KOPT-K1 (cell line): ENCODE results near the gene UBE2D2.
A peak's percentile ranks its signal among the peaks of the same experiment; 100 is the strongest.
"Not testable (repeated sequence)": the region's sequence is repeated elsewhere in the genome, so short reads cannot be mapped to it uniquely, and the experiment has no call there.

Experiments
- H3K27ac ChIP-seq: fragments of 200-600 bp; sonication (generic); 2 replicates; pipeline ENCODE4 v1.5.1; 2016; ENCODE audit warnings: antibody characterized with exemption, mild to moderate bottlenecking, low read depth, low read length; ENCODE audit not compliant: poor library complexity, severe bottlenecking
- H3K36me3 ChIP-seq: fragments of 200-600 bp; sonication (generic); 2 replicates; pipeline ENCODE4 v1.5.1; 2017; ENCODE audit warnings: antibody characterized with exemption, mild to moderate bottlenecking, low read length, moderate library complexity; ENCODE audit not compliant: insufficient read depth
- H3K9me3 ChIP-seq: fragments of 200-600 bp; sonication (generic); 2 replicates; pipeline ENCODE4 v1.5.1; 2017; ENCODE audit warnings: antibody characterized with exemption, low read length, mild to moderate bottlenecking; ENCODE audit not compliant: insufficient read depth, poor library complexity, severe bottlenecking

Gene UBE2D2

DNA sequence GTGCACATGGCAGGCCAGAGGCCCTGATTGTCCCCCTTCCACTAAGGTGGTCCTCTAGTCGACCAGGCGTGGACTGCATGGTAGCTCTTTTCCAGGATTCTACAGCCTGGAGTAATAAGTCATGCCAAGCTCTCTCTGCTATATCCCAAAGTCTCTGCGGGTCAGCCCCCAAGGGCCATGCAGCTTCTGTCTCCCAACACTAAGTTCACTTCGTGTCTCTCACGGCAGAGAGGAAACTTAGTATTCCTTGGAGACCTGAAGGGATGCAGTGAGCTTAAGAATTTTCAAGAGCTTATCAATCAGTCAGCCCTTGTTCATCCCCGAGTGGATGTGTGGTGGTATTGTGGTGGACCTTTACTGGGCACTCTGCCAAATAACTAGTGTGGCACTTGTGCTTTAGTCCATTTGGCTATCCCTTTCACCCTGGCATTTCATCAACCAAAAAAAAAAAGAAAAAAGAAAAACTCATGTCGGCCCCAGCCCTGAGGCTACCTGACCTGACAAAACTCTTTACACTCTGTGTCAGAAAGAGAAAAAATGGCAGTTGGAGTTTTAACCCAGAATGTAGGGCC is 33.2 kb upstream of the UBE2D2 start:
- H3K9me3 ChIP-seq, H3K27ac ChIP-seq, H3K36me3 ChIP-seq: not testable (repeated sequence)

- H3K9me3 ChIP-seq, H3K27ac ChIP-seq: not testable (repeated sequence)
These were observed 32.4 kb upstream of the UBE2D2 start for GRCh38 chr5:139528695-139529094.

GRCh38 chr5:139530079-139530478 is 31.1 kb upstream of the UBE2D2 start:
- H3K36me3 ChIP-seq, H3K27ac ChIP-seq, H3K9me3 ChIP-seq: not testable (repeated sequence)

More at GRCh38 chr5:139528695-139529094, 32.4 kb upstream of the UBE2D2 start:
- not testable (repeated sequence) for H3K36me3 ChIP-seq

DNA sequence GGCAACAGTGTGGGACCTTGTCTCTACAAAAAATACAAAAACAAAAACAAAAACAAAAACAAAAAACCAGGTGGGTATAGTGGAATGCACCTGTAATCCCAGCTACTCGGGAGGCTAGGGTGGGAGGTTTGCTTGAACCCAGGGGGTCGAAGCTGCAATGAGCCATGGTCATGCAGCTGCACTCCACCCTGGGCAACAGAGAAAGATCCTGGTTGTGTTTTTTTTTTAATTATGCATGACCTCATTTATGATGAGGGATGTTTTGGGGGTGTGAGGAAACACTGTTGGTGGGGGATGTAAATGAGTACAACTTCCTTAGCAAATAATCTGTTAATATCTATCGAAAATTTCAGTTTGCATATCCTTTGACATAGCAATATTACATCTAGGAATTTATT is 29.4 kb upstream of the UBE2D2 start:
- H3K9me3 ChIP-seq = no peaks in the 10 kb centered on the region
- no peak overlapping the region for H3K27ac ChIP-seq

GRCh38 chr5:139543423-139543991 is 17.6 kb upstream of the UBE2D2 start:
- no peaks in the 10 kb centered on the region for H3K9me3 ChIP-seq
- no peaks in the 10 kb centered on the region for H3K36me3 ChIP-seq
- no peak overlapping the region for H3K27ac ChIP-seq

More for the DNA sequence above, 29.4 kb upstream of the UBE2D2 start:
- H3K36me3 ChIP-seq = no peaks in the 10 kb centered on the region

DNA sequence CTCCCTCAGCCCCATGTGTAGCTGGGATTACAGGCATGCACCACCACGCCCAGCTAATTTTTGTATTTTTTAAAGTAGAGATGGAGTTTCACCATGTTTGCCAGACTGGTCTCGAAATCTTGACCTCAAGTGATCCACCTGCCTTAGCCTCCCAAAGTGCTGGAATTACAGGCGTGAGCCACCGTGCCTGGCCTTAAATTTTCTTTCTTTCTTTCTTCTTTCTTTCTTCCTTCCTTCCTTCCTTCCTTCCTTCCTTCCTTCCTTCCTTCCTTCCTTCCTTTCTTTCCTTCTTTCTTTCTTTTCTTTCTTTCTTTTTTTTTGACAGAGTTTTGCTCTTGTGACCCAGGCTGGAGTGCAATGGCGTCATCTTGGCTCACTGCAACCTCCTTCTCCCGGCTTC is 14.5 kb upstream of the UBE2D2 start:
- H3K9me3 ChIP-seq, H3K36me3 ChIP-seq, H3K27ac ChIP-seq: not testable (repeated sequence)

DNA sequence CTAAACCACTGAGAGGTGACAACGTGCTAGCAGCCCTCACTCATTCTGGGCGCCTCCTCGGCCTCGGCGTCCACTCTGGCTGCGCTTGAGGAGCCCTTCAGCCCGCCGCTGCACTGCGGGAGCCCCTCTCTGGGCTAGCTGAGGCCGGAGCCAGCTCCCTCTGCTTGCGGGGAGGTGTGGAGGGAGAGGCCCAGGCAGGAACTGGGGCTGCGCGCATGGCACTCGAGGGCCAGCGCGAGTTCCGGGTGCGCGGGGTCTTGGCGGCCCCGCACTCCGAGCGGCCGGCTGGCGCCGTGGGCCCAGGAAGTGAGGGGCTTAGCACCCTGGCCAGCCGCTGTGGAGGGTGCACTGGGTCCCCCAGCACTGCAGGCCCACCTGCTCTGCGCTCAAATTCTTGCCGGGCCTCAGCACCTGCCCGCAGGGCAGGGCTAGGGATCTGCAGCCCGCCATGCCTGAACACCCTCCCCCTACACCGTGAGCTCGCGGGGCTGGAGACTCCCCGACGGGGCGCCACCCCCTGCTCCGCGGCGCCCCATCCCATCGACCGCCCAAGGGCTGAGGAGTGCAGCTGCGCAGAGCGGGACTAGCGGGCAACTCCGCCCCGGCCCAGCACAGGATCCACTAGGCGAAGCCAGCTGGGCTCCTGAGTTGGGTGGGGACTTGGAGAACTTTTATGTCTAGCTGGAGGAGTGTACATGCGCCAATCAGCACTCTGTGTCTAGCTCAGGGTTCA is 11.8 kb upstream of the UBE2D2 start:
- Histone ChIP-seq H3K27ac (no peak overlapping the region), H3K36me3 (no peaks in the 10 kb centered on the region), H3K9me3 (peaks cover 6% of the 10 kb centered on the region)

- H3K9me3 ChIP-seq, H3K36me3 ChIP-seq, H3K27ac ChIP-seq: not testable (repeated sequence)
These were observed 10.9 kb upstream of the UBE2D2 start for GRCh38 chr5:139550051-139550872.

- Histone ChIP-seq H3K9me3 (peaks cover 6% of the 10 kb centered on the region), H3K36me3 (no peaks in the 10 kb centered on the region), H3K27ac (no peak overlapping the region)
These were observed 9.8 kb upstream of the UBE2D2 start for GRCh38 chr5:139551191-139551889.

GRCh38 chr5:139552893-139553575 is 8.1 kb upstream of the UBE2D2 start:
- no peaks in the 10 kb centered on the region for H3K36me3 ChIP-seq
- peaks cover 6% of the 10 kb centered on the region for H3K9me3 ChIP-seq
- H3K27ac ChIP-seq = no peak overlapping the region

GRCh38 chr5:139554264-139554663 is 6.9 kb upstream of the UBE2D2 start:
- Histone ChIP-seq H3K36me3 (no peaks in the 10 kb centered on the region), H3K9me3 (peaks cover 6% of the 10 kb centered on the region), H3K27ac (no peak overlapping the region)

- Histone ChIP-seq H3K27ac (no peak overlapping the region), H3K36me3 (peaks cover under 1% of the 10 kb centered on the region), H3K9me3 (no peaks in the 10 kb centered on the region)
These were observed 3.3 kb upstream of the UBE2D2 start for GRCh38 chr5:139557811-139558210.

GRCh38 chr5:139561655-139562451 is 714 bp downstream of the UBE2D2 start:
- Histone ChIP-seq H3K9me3 (no peaks in the 10 kb centered on the region), H3K36me3 (peaks cover 32% of the 10 kb centered on the region), H3K27ac (peak overlapping the region; percentile 91)

DNA sequence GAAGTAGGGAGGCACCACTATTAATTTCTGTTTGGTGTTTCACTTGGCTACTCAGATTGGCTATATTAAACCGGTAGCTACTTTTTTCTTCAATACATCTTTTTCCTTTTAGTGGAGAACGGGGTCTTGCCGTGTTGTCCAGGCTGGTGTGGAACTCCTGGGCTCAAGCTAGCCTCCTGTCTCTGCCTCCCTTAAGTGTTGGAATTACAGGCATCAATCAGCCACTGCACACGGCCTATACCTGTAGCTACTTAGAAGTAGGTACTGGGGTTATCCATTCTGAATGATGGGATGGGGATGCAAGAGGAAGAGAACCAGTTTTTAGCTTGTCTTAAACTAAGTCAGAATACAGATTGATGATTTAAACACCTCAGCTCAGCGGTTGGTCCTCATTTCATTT is 1.7 kb downstream of the UBE2D2 start:
- peak overlapping the region; percentile 91 for H3K27ac ChIP-seq
- H3K36me3 ChIP-seq = peaks cover 40% of the 10 kb centered on the region
- no peaks in the 10 kb centered on the region for H3K9me3 ChIP-seq
